ENCODE measurements around the gene RHBDL2. TPM values are rescaled to one million over a fixed set of nuclear protein-coding genes. Genes with fewer than 3 reads are reported as not detected.

The RHBDL2 gene
- total and polyA plus RNA-seq, 9 of the 15 experiments (the other 6 are each of a cell fraction or from before 2014, with no cell fraction given), result not detected

DNA sequence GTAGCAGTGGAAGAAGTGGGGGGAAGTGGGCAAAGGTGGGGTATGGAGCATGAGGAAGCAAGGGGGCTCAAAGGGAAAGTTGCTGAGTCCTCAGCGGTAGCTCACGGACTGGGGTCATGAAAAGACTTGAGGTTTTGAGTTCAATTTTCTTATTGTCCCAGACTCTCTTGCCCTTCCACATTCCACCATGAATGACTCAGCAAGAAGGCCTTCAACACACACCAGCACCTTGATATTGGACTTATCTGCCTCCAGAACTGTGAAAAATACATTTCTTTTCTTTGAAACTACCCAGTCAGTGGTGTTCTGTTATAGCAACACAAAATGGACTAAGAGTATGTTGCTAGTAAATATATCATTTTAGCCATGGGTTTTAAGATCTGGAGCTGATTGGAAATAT is 17.3 kb upstream of the RHBDL2 start (continued):
- TF ChIP-seq, protein P1, sequence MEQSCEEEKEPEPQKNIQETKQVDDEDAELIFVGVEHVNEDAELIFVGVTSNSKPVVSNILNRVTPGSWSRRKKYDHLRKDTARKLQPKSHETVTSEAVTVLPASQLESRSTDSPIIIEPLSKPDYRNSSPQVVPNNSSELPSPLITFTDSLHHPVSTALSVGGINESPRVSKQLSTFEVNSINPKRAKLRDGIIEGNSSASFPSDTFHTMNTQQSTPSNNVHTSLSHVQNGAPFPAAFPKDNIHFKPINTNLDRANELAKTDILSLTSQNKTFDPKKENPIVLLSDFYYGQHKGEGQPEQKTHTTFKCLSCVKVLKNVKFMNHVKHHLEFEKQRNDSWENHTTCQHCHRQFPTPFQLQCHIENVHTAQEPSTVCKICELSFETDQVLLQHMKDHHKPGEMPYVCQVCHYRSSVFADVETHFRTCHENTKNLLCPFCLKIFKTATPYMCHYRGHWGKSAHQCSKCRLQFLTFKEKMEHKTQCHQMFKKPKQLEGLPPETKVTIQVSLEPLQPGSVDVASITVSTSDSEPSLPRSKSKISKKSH (CRISPR knock-in tag; IDR thresholded peaks at IDR 0.05), result no peak
- peak; percentile 80 for TF ChIP-seq SMARCB1 (IDR thresholded peaks at IDR 0.05; ENCODE audit: insufficient read length, low read depth)
- TF ChIP-seq PPARD (CRISPR knock-in tag; IDR thresholded peaks at IDR 0.05), result no peak
- no peak for TF ChIP-seq ASH1L (IDR thresholded peaks at IDR 0.05; ENCODE audit: borderline replicate concordance, low read depth, partially characterized antibody)
- TF ChIP-seq SMARCA4 (IDR thresholded peaks at IDR 0.05), result peak; percentile 82
- no peak for TF ChIP-seq ZNF644 (tag; IDR thresholded peaks at IDR 0.05; ENCODE audit: low read depth)
- no peak for TF ChIP-seq NKRF (IDR thresholded peaks at IDR 0.05; ENCODE audit: borderline replicate concordance)
- no peak for TF ChIP-seq SAP30 (IDR thresholded peaks at IDR 0.05; ENCODE audit: borderline replicate concordance, insufficient read depth, low read depth, low read length, poor library complexity, severe bottlenecking)
- no peak for TF ChIP-seq MCM5 (IDR thresholded peaks at IDR 0.05; ENCODE audit: low read depth)
- TF ChIP-seq HNRNPL (IDR thresholded peaks at IDR 0.05; ENCODE audit: low read depth, low read length), result no peak
- TF ChIP-seq POLR2H (tag; IDR thresholded peaks at IDR 0.05; ENCODE audit: low read depth), result no peak
- no peak for TF ChIP-seq FOXJ2 (tag; IDR thresholded peaks at IDR 0.05)
- TF ChIP-seq SUPT5H (IDR thresholded peaks at IDR 0.05), result no peak
- TF ChIP-seq, protein P2, sequence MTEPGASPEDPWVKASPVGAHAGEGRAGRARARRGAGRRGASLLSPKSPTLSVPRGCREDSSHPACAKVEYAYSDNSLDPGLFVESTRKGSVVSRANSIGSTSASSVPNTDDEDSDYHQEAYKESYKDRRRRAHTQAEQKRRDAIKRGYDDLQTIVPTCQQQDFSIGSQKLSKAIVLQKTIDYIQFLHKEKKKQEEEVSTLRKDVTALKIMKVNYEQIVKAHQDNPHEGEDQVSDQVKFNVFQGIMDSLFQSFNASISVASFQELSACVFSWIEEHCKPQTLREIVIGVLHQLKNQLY (CRISPR knock-in tag; conservative IDR thresholded peaks at IDR 0.05), result no peak
- TF ChIP-seq ELK1 (CRISPR knock-in tag; IDR thresholded peaks at IDR 0.05), result no peak
- TF ChIP-seq HEY1 (CRISPR knock-in tag; IDR thresholded peaks at IDR 0.05; ENCODE audit: borderline replicate concordance), result no peak
- TF ChIP-seq ZNF445 (CRISPR knock-in tag; IDR thresholded peaks at IDR 0.05; ENCODE audit: low read depth), result no peak
- TF ChIP-seq HSF4 (CRISPR knock-in tag; IDR thresholded peaks at IDR 0.05; ENCODE audit: borderline replicate concordance), result no peak
- TF ChIP-seq MAFK (IDR thresholded peaks at IDR 0.05; ENCODE audit: low read length), result peak; percentile 91
- no peak for TF ChIP-seq FOXK1 (CRISPR knock-in tag; IDR thresholded peaks at IDR 0.05; ENCODE audit: borderline replicate concordance)

Measured in K562 (cell line).